Stimulated activated CD4-positive, alpha-beta T cell treated with anti-CD3 and anti-CD28 coated beads, Interleukin-12 subunit alpha, Interleukin-12 subunit beta, amount 100 ng/mL, for 48 hours (primary cell): ENCODE results near the gene SSBP4.

Source experiments
- DNase-seq, 3 donors: peaks; one replicate each; pipeline ENCODE4 v3.0.0-alpha.2; 2020; ENCODE audit warnings: low read depth in 2 of 3, low spot score in 1 of 3

Gene SSBP4

GRCh38 chr19:18483119-18483890 is 64.1 kb downstream of the SSBP4 start:
- no peak for DNase-seq
